Measurements from ENCODE around the gene MRPL24. TPM values are rescaled to one million over a fixed set of nuclear protein-coding genes. Genes with fewer than 3 reads are reported as not detected.

The MRPL24 gene
- total and polyA plus RNA-seq, 2 of the 13 experiments (the other 11 are each of a cell fraction or from before 2014, with no cell fraction given), result 38.1 to 42.9 TPM

GRCh38 chr1:156776942-156777341, 36.1 kb upstream of the MRPL24 start:
- Histone ChIP-seq H3K4me3 (replicated peaks in 1 of 3; ENCODE audit: insufficient read depth in 1 of 3, low read depth in 2 of 3, low read length in 3 of 3) (no peak overlapping the region), H4K20me1 (ENCODE audit: insufficient read depth, low read length) (0 out of 2 replicates have a peak, but pooled peaks cover 2% of the 10 kb centered on the region), H3K9ac (ENCODE audit: insufficient read depth, low read depth, low read length) (no peak overlapping the region), H3K9me3 (ENCODE audit: low read length) (no peaks in the 10 kb centered on the region), H3K4me1 (ENCODE audit: insufficient read depth, low read length) (peaks cover 14% of the 10 kb centered on the region), H2AFZ (ENCODE audit: low read length) (no peak overlapping the region), H3K27ac (ENCODE audit: extremely low read length, insufficient read depth, low read length) (no peak overlapping the region), H3K36me3 (replicated peaks in 1 of 2; ENCODE audit: control insufficient read depth in 1 of 2, insufficient read depth in 2 of 2, low read length in 2 of 2) (peaks cover 8 to 38% of the 10 kb centered on the region in 2 experiments; a peak in 4 of 5 replicates), H3K79me2 (ENCODE audit: insufficient read depth, low read length) (peaks cover 68% of the 10 kb centered on the region), H3K27me3 (ENCODE audit: control insufficient read depth in 1 of 2, insufficient read depth in 2 of 2, low read length in 2 of 2) (no peaks in the 10 kb centered on the region), H3K4me2 (ENCODE audit: low read depth, low read length) (no peak overlapping the region)
- no peak for TF ChIP-seq ZNF354B (CRISPR knock-in tag; IDR thresholded peaks at IDR 0.05)
- TF ChIP-seq SRSF4 (IDR thresholded peaks at IDR 0.05; ENCODE audit: low read depth, low read length, poor library complexity, severe bottlenecking), result no peak
- no peak for TF ChIP-seq KLF9 (CRISPR knock-in tag; IDR thresholded peaks at IDR 0.05; ENCODE audit: low read depth)
- no peak for TF ChIP-seq HOXA5 (CRISPR knock-in tag; IDR thresholded peaks at IDR 0.05)
- TF ChIP-seq MTF1 (CRISPR knock-in tag; IDR thresholded peaks at IDR 0.05), result no peak
- no peak for DNase-seq (ENCODE audit: low spot score)
- WGBS (ENCODE audit: low lambda C conversion rate), result 94% methylated on average over 4 of the region's 4 CpGs
- no TSS peak for BruUV-seq (replicated peaks)
- ATAC-seq, result no peak
- ChIA-PET CTCF (ENCODE audit: low intra/inter-chr PET ratio, low total read pairs) (no interaction called here), POLR2A (interaction anchor here (1.7 kb wide), 1 partner anchor 10 kb away, joined by 4 read pairs; the partner anchor contains the start of gene PRCC)
- no peak for FAIRE-seq
- in situ Hi-C loops (cut with HindIII; ENCODE audit: extremely low pct_ligation_motif_present, low pct_unique_long_range_greater_than_20kb), result no loop called here
- intact Hi-C loops (cut with micrococcal nuclease; ENCODE audit: unreplicated experiment), result no loop called here

GRCh38 chr1:156775799-156776198, 34.9 kb upstream of the MRPL24 start:
- FAIRE-seq (no peak), ATAC-seq (no peak), DNase-seq (ENCODE audit: low spot score) (no peak)
- Histone ChIP-seq H3K27me3 (ENCODE audit: control insufficient read depth in 1 of 2, insufficient read depth in 2 of 2, low read length in 2 of 2) (no peaks in the 10 kb centered on the region), H3K79me2 (ENCODE audit: insufficient read depth, low read length) (peaks cover 67% of the 10 kb centered on the region), H3K4me1 (ENCODE audit: insufficient read depth, low read length) (peaks cover 25% of the 10 kb centered on the region), H3K36me3 (replicated peaks in 1 of 2; ENCODE audit: control insufficient read depth in 1 of 2, insufficient read depth in 2 of 2, low read length in 2 of 2) (peaks cover 4 to 34% of the 10 kb centered on the region in 2 experiments; a peak in 4 of 5 replicates), H2AFZ (ENCODE audit: low read length) (no peak overlapping the region), H3K9ac (ENCODE audit: insufficient read depth, low read depth, low read length) (no peak overlapping the region), H4K20me1 (ENCODE audit: insufficient read depth, low read length) (0 out of 2 replicates have a peak, but pooled peaks cover 2% of the 10 kb centered on the region), H3K4me2 (ENCODE audit: low read depth, low read length) (no peak overlapping the region), H3K27ac (ENCODE audit: extremely low read length, insufficient read depth, low read length) (no peak overlapping the region), H3K9me3 (ENCODE audit: low read length) (no peaks in the 10 kb centered on the region), H3K4me3 (replicated peaks in 1 of 3; ENCODE audit: insufficient read depth in 1 of 3, low read depth in 2 of 3, low read length in 3 of 3) (no peak overlapping the region)
- no peak for TF ChIP-seq ZFP1 (CRISPR knock-in tag; IDR thresholded peaks at IDR 0.05)
- TF ChIP-seq KDM6A (CRISPR knock-in tag; IDR thresholded peaks at IDR 0.05; ENCODE audit: low read depth), result no peak
- no peak for TF ChIP-seq FOXK1 (CRISPR knock-in tag; IDR thresholded peaks at IDR 0.05; ENCODE audit: borderline replicate concordance, low read depth)
- no peak for TF ChIP-seq TP53 (CRISPR knock-in tag; conservative IDR thresholded peaks at IDR 0.05)
- ChIA-PET CTCF (ENCODE audit: low intra/inter-chr PET ratio, low total read pairs) (no interaction called here), POLR2A (interaction anchor here (0.8 to 1.7 kb wide), 2 partner anchors 9 to 48 kb away, joined by 3 to 4 read pairs; partner anchors contain the start of genes ISG20L2, METTL25B and PRCC)
- BruUV-seq (replicated peaks), result no TSS peak
- WGBS (ENCODE audit: low lambda C conversion rate), result 94% methylated on average over 5 of the region's 5 CpGs
- intact Hi-C loops (cut with micrococcal nuclease; ENCODE audit: unreplicated experiment) (no loop called here), in situ Hi-C loops (cut with HindIII; ENCODE audit: extremely low pct_ligation_motif_present, low pct_unique_long_range_greater_than_20kb) (no loop called here)

Data from HepG2 (cell line).